ENCODE measurements around the gene PRR18.

PRR18 gene

DNA sequence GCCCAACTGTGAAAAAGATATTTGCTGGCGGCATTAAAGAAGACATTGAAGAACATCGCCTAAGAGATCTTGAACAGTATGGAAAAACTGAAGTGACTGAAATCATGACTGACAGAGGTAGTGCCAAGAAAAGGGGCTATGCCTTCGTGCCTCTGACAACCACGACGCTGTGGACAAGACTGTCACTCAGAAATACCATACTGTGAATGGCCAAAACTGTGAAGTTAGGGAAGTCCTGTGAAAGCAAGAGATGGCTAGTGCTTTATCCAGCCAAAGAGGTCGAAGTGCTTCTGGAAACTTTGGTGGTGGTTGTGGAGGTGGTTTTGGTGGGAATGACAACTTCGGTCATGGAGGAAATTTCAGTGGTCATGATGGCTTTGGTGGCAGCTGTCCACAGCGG lies 26.7 kb upstream of the PRR18 start:
- H3K4me3 ChIP-seq (ENCODE audit: low read length), result no peak overlapping the region

DNA sequence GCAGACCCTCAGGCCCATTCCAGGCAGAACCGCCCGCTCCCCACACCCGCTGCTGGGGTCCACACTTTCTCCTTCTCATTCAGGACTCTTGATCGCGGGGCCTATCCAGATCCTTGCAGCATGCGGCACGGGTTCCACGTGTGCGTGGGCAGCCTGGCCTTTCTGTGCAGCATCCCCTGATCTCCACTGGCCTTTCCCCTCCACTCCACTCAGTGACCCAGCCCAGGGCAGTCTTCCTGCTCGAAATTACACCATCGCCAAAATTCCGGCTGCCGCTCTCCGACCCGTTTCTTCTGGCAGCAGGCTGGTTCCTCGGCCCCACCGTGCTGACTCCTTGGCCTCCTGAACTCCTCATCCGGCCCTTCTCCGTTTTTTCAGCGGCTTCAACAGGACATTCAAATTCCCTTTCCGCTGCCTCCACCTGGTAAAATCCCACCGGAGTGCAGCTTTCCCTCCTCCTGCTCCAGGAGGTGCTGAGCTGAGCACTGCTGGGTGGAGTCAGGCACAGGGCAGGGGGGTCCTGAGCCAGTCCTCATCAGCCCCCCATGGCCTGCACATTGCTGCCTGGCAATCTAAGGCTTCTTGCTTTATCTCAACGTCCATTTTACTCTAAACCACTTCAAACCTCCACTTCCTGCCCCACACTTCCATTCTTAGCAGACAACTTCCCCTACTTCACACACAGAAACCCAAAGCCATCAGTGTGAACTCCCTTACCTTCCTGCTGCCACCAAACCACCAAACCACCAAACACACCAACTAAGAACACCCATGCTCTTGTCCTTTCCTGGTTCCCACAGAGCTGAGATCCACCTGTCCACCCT lies 25.2 kb upstream of the PRR18 start:
- no peak overlapping the region for H3K4me3 ChIP-seq (ENCODE audit: low read length)
- DNase-seq (ENCODE audit: low read depth), result no peak
- TF ChIP-seq, protein P1, sequence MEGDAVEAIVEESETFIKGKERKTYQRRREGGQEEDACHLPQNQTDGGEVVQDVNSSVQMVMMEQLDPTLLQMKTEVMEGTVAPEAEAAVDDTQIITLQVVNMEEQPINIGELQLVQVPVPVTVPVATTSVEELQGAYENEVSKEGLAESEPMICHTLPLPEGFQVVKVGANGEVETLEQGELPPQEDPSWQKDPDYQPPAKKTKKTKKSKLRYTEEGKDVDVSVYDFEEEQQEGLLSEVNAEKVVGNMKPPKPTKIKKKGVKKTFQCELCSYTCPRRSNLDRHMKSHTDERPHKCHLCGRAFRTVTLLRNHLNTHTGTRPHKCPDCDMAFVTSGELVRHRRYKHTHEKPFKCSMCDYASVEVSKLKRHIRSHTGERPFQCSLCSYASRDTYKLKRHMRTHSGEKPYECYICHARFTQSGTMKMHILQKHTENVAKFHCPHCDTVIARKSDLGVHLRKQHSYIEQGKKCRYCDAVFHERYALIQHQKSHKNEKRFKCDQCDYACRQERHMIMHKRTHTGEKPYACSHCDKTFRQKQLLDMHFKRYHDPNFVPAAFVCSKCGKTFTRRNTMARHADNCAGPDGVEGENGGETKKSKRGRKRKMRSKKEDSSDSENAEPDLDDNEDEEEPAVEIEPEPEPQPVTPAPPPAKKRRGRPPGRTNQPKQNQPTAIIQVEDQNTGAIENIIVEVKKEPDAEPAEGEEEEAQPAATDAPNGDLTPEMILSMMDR (conservative IDR thresholded peaks at IDR 0.05; ENCODE audit: low read length), result no peak

More for the DNA sequence above, 26.7 kb upstream of the PRR18 start:
- no peak for DNase-seq (ENCODE audit: low read depth)
- TF ChIP-seq, protein P1 (conservative IDR thresholded peaks at IDR 0.05; ENCODE audit: low read length), result no peak

DNA sequence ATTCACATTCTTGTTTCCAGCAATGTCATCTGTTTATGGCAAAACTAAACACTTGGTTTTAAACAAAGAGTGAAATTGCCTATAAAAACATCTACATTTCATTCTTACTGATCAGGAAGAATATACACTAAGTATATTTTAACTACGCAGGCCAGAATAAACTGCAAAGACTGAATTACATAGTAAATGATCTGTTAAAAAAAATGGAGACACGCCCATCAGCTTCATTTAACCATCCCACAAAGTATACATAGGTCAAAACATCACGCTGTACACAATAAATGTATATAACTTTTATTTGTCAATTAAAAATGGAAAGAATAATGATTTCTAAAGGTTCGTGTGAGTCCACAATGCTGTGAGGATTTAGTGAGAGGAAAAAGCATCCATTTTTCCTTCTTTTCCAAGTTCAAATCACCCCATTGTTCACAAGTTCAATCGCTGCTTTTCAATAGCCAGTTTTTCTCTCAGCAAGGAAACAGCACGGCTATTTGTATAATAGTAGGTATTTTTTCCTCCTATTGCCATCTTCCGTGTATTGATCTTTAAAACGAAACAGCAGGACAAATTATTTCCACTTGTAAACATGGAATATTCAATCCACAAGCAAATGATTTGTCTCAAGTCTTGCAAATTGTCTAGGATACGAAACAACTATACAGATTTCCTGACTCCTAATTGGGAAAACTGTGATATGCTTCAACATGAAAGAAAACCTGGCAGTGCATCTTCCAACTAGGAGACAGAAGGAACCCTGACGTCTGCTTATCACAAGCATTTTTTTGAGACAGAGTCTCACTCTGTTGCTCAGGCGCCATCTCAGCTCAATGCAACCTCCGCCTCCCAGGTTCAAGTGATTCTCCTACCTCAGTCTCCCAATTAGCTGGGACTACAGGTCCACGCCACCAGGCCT lies 23.6 kb upstream of the PRR18 start:
- no peak overlapping the region for H3K4me3 ChIP-seq (ENCODE audit: low read length)
- no peak for DNase-seq (ENCODE audit: low read depth)
- TF ChIP-seq, protein P1 (conservative IDR thresholded peaks at IDR 0.05; ENCODE audit: low read length), result no peak

DNA sequence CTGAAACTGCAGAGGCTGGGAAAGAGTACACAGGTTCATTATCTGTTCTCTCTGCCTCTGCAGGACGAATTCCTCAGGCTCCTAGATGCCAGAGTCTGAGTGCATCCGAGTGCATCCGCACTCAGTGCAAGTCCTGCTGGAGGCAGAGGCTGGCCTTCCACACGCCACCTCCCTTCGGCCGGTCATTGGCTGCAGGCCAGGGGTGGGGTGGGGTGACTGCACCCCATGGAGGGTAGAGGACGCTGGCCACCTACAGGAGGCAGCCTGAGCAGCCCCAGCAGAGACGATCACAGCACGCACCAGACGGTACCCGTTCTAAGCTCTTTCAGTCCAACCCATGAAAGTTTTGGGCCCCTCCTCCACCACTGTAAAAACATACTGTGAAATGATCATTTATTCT lies 22.4 kb upstream of the PRR18 start:
- no peak for DNase-seq (ENCODE audit: low read depth)
- no peak overlapping the region for H3K4me3 ChIP-seq (ENCODE audit: low read length)
- TF ChIP-seq, protein P1 (conservative IDR thresholded peaks at IDR 0.05; ENCODE audit: low read length), result no peak

DNA sequence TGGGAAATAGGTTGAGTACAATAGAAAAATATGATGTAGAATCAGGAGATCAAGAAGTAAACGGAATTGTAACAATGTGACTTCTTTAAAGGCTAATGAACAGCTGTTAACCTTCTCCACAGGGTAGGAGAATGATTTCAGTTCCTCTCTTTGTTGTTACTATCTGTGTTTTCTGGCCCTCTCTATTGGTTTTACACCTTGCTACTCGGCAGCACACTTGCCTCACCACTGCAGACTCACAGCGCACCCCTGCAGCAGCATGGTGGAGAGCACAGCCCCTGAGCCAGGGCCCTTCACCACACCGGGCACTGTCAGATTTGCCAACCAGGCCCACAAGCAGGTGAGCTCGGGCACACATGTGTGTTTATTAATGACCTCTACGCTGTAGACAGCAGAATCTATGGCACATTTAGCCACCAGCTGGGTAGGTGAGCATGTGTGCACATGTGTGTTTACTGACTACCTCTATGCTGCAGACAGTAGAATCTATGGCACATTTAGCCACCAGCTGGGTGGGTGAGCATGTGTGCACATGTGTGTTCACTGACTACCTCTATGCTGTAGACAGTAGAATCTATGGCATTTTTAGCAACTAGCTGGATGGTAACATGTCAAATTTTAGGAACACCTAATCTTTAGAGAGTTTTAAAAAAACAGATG lies 17.3 kb upstream of the PRR18 start:
- TF ChIP-seq, protein P1 (conservative IDR thresholded peaks at IDR 0.05; ENCODE audit: low read length), result no peak
- H3K4me3 ChIP-seq (ENCODE audit: low read length), result no peak overlapping the region
- no peak for DNase-seq (ENCODE audit: low read depth)

DNA sequence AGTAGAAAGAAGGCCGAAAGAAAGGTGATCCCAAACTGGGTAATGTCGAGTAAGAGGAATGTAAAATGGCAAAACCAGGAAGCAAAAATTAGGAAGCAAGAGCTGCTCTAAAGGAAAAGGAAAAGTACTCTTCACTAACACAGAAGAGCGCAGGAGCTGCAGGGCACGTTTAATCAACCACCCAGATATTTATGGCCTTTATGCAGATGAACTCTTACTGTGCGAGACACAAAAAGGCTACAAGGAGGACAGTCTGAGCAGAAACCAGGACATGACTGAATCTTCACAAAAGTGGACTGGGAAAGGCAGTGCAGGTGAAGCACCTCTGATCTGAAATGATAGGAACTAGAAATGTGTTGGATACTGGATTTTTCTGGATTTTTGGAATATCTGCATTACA lies 15.2 kb upstream of the PRR18 start:
- no peak for DNase-seq (ENCODE audit: low read depth)

More for the DNA sequence above, 15.2 kb upstream of the PRR18 start:
- H3K4me3 ChIP-seq (ENCODE audit: low read length), result no peak overlapping the region
- TF ChIP-seq, protein P1 (conservative IDR thresholded peaks at IDR 0.05; ENCODE audit: low read length), result no peak
